DND-41 (cell line): ENCODE measurements around the gene FRYL.

ENCODE experiments used
- CTCF ChIP-seq: IDR thresholded peaks from 2 replicates; pipeline ENCODE4 v1.5.1; 2012; ENCODE audit warnings: borderline replicate concordance, low read length, moderate library complexity, mild to moderate bottlenecking; ENCODE audit not compliant: poor library complexity, severe bottlenecking; ENCODE audit errors: extremely low read depth
- EZH2 ChIP-seq: IDR thresholded peaks from 3 replicates; pipeline ENCODE4 v1.6.1; 2012; ENCODE audit warnings: borderline replicate concordance, low read depth, mild to moderate bottlenecking, moderate library complexity, low read length, inconsistent platforms; ENCODE audit not compliant: severe bottlenecking

GRCh38 chr4:48651914-48652313 is 128.2 kb downstream of the FRYL start:
- TF ChIP-seq CTCF (no peak), EZH2 (no peak)
